Muscle layer of colon (tissue), 2 donors: ENCODE results near the gene PRKACA.
A peak's percentile ranks its signal among the peaks of the same experiment; 100 is the strongest.
"Not testable (repeated sequence)": the region's sequence is repeated elsewhere in the genome, so short reads cannot be mapped to it uniquely, and the experiment has no call there.

Source experiments
- H3K27ac ChIP-seq: one replicate; pipeline ENCODE4 v1.7.0; 2013; ENCODE audit warnings: low read depth, mild to moderate bottlenecking, low read length, moderate library complexity
- H3K27me3 ChIP-seq, 2 donors: one replicate each; pipeline ENCODE4 v1.7.0; 2013; ENCODE audit warnings: low read length in 2 of 2, mild to moderate bottlenecking in 2 of 2; ENCODE audit not compliant: insufficient read depth in 2 of 2, control insufficient read depth in 1 of 2
- H3K36me3 ChIP-seq: one replicate; pipeline ENCODE4 v1.7.0; 2013; ENCODE audit warnings: mild to moderate bottlenecking, low read length; ENCODE audit not compliant: insufficient read depth
- H3K4me1 ChIP-seq: one replicate; pipeline ENCODE4 v1.7.0; 2013; ENCODE audit warnings: mild to moderate bottlenecking, low read length; ENCODE audit not compliant: insufficient read depth
- H3K4me3 ChIP-seq, 2 donors: one replicate each; pipeline ENCODE4 v1.7.0; 2013; ENCODE audit warnings: low read length in 2 of 2, low read depth in 1 of 2, mild to moderate bottlenecking in 1 of 2, moderate library complexity in 1 of 2
- H3K9ac ChIP-seq: one replicate; pipeline ENCODE4 v1.7.0; 2013; ENCODE audit warnings: low read length
- H3K9me3 ChIP-seq: one replicate; pipeline ENCODE4 v1.7.0; 2013; ENCODE audit warnings: mild to moderate bottlenecking, low read length
- donor health status: abdominal sarcoma.
- donor health status: Adenocarcinoma of cecum.

The PRKACA gene

DNA sequence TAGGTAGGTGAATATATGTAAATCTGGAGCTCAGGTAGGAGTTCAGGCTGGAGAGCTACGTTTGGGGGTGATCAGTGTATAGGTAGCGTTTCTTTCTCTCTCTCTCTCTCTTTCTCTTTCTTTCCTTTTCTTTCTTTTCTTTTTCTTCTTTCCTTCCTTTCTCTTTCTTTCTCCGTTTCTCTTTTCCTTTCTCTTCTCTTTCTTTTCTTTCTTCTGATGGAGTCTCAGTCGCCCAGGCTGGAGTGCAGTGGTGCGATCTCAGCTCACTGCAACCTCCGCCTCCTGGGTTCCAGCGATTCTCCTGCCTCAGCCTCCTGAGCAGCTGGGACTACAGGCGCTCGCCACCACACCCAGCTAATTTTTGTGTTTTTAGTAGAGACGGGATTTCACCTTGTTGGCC is 28.6 kb upstream of the PRKACA start:
- H3K4me1 ChIP-seq: peaks cover 31% of the 10 kb centered on the region
- H3K27me3 ChIP-seq, H3K9ac ChIP-seq, H3K9me3 ChIP-seq, H3K36me3 ChIP-seq, H3K27ac ChIP-seq, H3K4me3 ChIP-seq: not testable (repeated sequence)

DNA sequence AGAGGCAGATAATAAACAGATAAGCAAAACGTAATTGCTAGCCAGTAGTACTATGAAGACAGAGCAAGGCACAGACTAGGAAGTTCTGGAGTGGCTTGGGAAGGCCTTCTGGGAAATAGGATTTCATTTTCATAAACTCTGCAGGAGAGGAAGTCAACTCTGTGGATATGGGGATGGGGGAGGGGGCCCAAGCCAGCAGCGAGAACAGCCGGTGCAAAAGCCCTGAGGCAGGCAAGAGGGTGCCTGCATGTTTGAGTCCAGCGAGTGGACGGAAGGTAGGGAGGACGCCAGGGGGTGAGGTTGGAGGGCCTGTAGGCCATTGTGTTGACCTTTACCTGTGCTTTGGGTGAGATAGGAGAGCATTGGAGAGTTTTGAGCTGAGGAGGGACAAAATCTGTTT is 27.8 kb upstream of the PRKACA start:
- H3K27me3 ChIP-seq: no peaks in the 10 kb centered on the region
- no peaks in the 10 kb centered on the region for H3K9me3 ChIP-seq
- peaks cover 28% of the 10 kb centered on the region for H3K4me1 ChIP-seq

DNA sequence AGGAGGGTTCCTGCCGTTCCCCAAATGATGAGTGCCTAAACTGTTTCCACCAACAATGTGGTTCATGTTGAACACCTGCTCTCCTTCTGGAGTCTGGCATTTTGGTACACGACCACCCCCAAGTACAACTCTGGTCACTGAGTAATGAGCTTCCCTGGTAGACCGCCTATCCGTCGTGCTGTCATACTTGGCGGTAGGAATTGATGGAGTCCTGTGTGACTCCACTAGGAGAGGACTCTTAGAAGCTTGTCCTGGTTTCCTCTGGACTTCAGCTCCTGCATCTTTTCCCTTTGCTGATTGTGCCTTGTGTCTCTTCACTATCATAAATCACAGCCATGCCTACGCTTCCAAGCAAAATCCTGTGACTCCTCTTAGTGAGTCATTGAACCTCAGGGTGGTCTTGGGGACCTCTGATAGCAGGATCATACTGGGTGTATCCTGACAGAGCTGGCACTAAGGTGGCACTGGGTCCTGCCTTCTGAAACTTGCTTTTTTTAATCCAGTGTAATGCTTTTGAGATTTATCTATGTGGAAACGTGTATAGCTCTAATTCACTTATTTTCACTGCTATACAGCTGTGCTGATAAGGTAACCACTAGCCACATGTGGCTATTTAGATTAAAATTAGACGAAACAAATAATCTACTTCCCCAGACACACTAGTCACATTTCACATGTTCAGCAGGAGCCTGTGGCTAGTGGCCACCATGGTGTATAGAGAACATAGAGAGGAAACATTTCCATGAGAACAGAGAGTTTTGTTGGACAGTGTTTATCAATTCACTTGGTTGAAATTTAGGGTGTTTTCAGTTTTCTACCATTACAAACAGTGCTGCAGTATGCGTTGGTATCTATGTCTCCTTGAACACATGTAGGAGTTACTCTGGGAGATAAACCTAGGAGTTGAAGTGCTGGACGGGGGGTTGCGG is 25.0 kb upstream of the PRKACA start:
- no peaks in the 10 kb centered on the region for H3K36me3 ChIP-seq
- no peaks in the 10 kb centered on the region for H3K27me3 ChIP-seq
- H3K9me3 ChIP-seq: no peaks in the 10 kb centered on the region
- no peak overlapping the region for H3K27ac ChIP-seq
- no peak overlapping the region for H3K9ac ChIP-seq
- H3K4me1 ChIP-seq: peaks cover 7% of the 10 kb centered on the region
- no peak overlapping the region for H3K4me3 ChIP-seq

More for the DNA sequence above, 27.8 kb upstream of the PRKACA start:
- Histone ChIP-seq H3K36me3 (no peaks in the 10 kb centered on the region), H3K27ac (no peak overlapping the region), H3K4me3 (no peak overlapping the region), H3K9ac (no peak overlapping the region)

DNA sequence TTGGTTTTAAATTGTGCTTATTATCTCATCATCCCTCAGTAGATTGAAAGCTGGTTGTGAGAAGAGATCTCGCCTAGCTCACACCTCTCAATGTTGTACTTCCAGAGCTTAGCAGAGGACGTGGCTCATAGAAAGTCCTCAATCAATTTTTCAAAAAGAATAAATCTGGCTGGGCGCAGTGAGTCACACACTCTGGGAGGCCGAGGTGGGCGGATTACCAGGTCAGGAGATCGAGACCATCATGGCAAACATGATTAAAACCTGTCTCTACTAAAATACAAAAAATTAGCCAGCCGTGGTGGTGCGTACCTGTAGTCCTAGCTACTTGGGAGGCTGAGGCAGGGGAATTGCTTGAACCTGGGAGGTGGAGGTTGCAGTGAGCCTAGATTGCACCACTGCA is 23.5 kb upstream of the PRKACA start:
- Histone ChIP-seq H3K27me3 (no peaks in the 10 kb centered on the region), H3K9ac (no peak overlapping the region), H3K9me3 (no peaks in the 10 kb centered on the region), H3K4me3 (no peak overlapping the region), H3K4me1 (peaks cover 10% of the 10 kb centered on the region), H3K36me3 (no peaks in the 10 kb centered on the region), H3K27ac (no peak overlapping the region)

DNA sequence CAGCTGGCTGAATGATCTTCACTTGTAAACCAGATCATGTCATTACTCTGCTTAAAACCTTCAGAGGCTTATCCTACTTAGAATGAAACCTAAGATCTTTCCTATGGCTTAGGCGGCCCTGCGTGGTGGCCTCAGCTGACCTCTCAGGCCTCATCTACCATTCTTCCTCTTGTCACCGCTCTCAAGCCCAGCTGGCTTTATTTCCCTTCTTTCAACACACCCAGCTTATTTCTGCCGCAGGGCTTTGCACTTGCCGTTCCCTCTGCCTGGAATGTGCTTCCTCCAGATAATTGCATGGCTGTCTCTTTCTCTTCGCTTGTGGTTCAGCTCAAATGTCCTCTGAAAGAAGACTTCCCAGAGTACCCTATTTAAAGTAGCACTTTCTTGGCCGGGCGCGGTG is 22.4 kb upstream of the PRKACA start:
- no peaks in the 10 kb centered on the region for H3K36me3 ChIP-seq
- H3K27me3 ChIP-seq: no peaks in the 10 kb centered on the region
- no peaks in the 10 kb centered on the region for H3K9me3 ChIP-seq
- no peak overlapping the region for H3K9ac ChIP-seq
- no peak overlapping the region for H3K4me3 ChIP-seq
- H3K4me1 ChIP-seq: peaks cover 15% of the 10 kb centered on the region
- H3K27ac ChIP-seq: no peak overlapping the region

DNA sequence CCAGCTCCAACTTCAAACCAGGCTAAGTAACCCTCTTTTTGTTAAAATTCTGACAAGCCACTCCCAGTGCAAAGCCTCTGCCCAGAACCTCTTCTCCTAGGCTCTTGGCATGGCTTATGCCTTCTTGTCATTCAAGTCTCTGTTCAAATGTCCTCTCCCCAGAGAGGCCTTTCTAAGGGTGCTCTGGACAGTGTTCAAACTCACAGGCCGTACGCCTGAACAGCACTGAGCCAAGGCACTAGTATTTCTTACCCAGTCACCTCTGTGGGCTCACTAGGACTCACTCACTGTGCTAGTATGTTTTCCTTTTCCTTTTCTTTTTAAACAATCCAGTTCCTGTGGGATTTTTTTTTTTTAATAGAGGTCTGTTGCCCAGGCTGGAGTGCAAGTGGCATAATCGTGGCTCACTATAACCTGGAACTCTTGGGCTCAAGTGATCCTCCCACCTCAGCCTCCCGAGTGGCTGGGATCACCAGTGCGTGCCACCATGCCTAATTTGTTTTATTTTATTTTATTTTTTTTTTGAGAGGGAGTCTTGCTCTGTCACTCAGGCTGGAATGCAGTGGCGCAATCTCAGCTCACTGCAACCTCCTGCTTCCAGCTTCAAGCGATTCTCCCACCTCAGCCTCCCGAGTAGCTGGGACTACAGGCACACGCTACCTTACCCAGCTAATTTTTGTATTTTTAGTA is 21.2 kb upstream of the PRKACA start:
- no peak overlapping the region for H3K4me3 ChIP-seq
- peaks cover 15% of the 10 kb centered on the region for H3K4me1 ChIP-seq
- H3K36me3 ChIP-seq: no peaks in the 10 kb centered on the region
- no peaks in the 10 kb centered on the region for H3K9me3 ChIP-seq
- H3K27ac ChIP-seq: no peak overlapping the region
- no peaks in the 10 kb centered on the region for H3K27me3 ChIP-seq
- no peak overlapping the region for H3K9ac ChIP-seq

DNA sequence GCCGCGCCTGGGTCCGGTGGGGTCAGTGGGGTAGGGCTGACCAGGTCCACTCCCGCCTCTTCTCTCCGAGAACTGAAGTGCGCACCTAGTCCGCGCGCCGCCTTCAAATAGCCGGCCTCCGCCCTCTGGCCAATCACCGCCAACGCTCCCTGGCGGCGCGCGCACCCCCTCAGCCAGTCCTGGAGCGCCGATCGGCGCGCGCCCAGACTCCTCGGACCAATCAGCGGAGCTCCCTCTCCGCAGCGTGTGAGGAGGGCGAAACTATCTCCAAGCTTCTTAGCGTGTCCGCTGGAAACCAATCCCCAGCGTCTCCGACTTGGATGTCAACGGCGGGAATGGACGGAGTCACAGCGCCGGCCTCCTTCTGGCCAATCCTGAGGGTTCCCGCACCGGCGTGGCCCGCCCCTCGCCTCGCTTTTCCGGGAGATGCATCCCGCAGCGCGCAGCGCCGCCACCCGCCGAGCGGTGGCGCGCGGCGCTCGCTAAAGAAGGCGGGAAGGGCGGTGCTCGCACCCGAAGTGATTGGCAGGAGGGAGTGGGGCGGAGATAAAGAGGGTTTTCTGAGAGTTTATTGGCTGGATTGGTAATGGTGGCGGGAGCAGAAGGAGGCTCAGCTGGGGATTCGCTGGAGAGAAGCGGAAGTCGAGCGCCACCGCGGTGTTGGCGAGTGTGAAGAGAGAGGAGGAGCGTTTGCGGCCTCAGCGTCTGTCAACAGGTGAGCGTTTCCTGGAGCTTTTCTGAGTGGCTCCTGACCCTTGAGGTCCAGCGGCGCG is 19.1 kb upstream of the PRKACA start, which contains the start of gene ASF1B:
TSS of gene ASF1B (minus strand) at position 81 of the 773 bp plus-strand sequence. CDS start 133 bp downstream, outside the sequence.
- peak within 1 kb of the TSS; percentile 64 to 70 for H3K4me3 ChIP-seq
- peak within 1 kb of the TSS; percentile 77 for H3K27ac ChIP-seq
- no peaks in the 10 kb centered on the region for H3K27me3 ChIP-seq
- H3K9me3 ChIP-seq: no peaks in the 10 kb centered on the region
- H3K4me1 ChIP-seq: peaks cover 15% of the 10 kb centered on the region
- H3K9ac ChIP-seq: peak within 1 kb of the TSS; percentile 49
- H3K36me3 ChIP-seq: no peaks in the 10 kb centered on the region

DNA sequence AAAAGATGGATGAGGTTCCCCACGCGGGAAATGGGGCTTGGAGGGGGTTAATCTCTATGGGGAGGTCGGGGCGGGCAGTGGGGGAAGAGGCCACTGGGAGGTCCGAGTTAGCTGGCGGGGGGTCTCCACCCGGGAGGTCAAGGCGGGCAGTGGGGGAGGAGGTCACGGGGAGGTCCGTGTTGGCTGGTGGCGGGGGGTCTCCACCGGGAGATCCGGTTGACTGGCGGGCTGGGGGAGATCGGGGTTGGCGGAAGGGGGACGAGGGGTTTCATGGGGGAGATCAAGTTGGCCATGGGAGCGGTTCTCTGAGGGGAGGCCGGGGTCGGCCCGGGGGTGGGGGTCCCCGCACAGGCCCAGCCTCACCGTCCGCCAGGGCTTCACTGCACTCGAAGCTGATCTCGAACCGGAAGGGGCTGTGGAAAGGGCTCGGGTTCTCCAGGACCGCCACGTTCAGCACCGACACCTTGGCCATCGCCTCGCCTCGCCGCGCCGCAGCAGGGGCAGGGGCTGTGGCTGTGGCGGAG is 18.5 kb upstream of the PRKACA start:
- Histone ChIP-seq H3K4me3 (peak overlapping the region; percentile 63 to 64), H3K36me3 (no peaks in the 10 kb centered on the region), H3K4me1 (peaks cover 15% of the 10 kb centered on the region), H3K9me3 (no peaks in the 10 kb centered on the region), H3K27ac (no peak overlapping the region), H3K27me3 (no peaks in the 10 kb centered on the region), H3K9ac (no peak overlapping the region)

DNA sequence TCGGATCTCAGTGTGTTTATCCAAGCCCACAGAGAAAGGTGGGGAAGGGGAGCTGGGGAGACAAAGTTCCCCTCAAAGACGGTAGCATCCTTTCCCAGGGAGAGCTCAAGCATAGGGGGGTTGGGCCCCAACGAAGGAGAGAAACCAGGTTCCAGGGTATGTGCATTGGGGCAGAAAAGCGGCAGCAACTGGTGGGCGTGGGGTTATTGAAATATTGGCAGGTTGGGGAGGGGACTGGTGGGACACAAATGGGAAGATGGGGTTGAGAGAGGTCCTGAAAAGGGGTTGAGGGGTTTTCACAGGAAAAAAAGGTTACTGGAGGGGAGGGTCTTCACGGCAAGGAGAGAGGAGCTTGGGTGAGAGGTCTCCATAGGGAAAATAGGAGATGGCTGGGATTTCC is 17.8 kb upstream of the PRKACA start:
- Histone ChIP-seq H3K27me3 (no peaks in the 10 kb centered on the region), H3K9me3 (no peaks in the 10 kb centered on the region), H3K4me1 (peaks cover 15% of the 10 kb centered on the region), H3K36me3 (no peaks in the 10 kb centered on the region), H3K4me3 (no peak overlapping the region), H3K27ac (no peak overlapping the region), H3K9ac (no peak overlapping the region)

DNA sequence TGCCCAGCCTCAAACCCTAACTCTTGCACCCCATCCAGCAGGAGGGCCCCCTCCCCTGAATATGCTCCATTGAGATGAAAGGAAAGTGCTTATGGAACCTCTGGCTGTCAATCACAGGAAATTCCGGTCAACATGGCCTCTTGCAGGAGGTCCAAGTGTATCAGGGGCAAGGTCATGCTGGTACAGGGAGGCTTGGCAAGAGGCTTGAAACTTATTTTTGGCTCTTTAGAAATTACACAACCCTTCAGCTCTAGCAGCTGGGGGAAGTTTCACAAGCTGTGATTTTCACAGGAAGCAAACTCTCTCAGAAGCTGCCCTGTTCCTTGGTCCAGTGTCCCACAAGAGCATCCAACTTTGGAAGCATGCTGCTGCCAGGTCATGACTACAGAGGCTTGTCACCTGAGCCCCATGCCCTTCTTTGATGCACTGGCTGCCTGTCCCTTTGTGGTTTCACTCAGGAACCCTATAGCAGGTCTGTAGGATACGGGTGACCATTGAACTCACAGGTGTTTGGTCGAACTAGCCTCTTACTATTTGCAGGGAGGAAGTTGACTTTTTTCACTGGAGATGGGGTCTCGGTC is 10.5 kb upstream of the PRKACA start:
- no peaks in the 10 kb centered on the region for H3K9me3 ChIP-seq
- no peak overlapping the region for H3K27ac ChIP-seq
- H3K4me3 ChIP-seq: no peak overlapping the region
- no peaks in the 10 kb centered on the region for H3K36me3 ChIP-seq
- H3K27me3 ChIP-seq: no peaks in the 10 kb centered on the region
- H3K9ac ChIP-seq: no peak overlapping the region
- no peaks in the 10 kb centered on the region for H3K4me1 ChIP-seq

DNA sequence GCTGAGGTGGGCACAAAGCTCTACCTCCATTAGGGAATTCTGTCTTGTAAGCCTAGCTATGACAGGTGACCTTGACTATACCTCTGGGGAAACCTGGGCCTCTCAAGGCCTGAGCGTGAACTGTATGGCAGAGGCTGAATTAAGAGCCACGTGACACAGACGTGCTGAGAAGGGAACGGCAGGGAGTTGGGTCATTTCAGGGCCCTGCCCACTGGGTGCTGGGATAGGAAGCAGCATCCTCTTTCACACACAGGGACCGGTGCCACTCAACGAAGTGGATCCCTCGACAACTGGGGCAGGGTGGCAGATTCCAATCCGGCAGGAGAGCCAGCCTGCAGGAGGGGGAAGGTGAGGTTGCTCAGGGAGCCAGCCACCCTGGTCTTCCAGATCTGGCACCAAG is 9.6 kb upstream of the PRKACA start:
- H3K36me3 ChIP-seq: no peaks in the 10 kb centered on the region
- H3K27ac ChIP-seq: no peak overlapping the region
- H3K9me3 ChIP-seq: no peaks in the 10 kb centered on the region
- H3K27me3 ChIP-seq: no peaks in the 10 kb centered on the region
- no peak overlapping the region for H3K4me3 ChIP-seq
- no peaks in the 10 kb centered on the region for H3K4me1 ChIP-seq
- no peak overlapping the region for H3K9ac ChIP-seq
